IMR-90 (cell line): ENCODE measurements around the gene COL18A1. TPM values are rescaled to one million over a fixed set of nuclear protein-coding genes. Genes with fewer than 3 reads are reported as not detected.

Experiments
- ATAC-seq: fragments of 200-7000 bp; cut with Tn5 transposase; 2 replicates; pipeline ENCODE4 v1.9.1; 2020; ENCODE audit warnings: low read depth, mild to moderate bottlenecking, moderate library complexity
- BruUV-seq: library from RNA; stranded (reverse); fragments of 400-500 nt; replicated peaks from 2 replicates; lab custom pipeline; 2021; lab: Mats Ljungman, UMichigan
- CTCF ChIA-PET: fragments of 300-600 bp; formaldehyde crosslinking; extraction: SDS; loops from one replicate; lab custom pipeline; 2021; ENCODE audit warnings: antibody characterized with exemption; lab: Yijun Ruan, JAX
- POLR2A ChIA-PET: fragments of 300-600 bp; sonication (Branson Sonifier 250); formaldehyde crosslinking; loops from one replicate; lab custom pipeline; 2022; ENCODE audit warnings: antibody characterized with exemption; ENCODE audit not compliant: unreplicated experiment; lab: Charles Lee
- DNase-seq: peaks from one replicate; pipeline ENCODE4 v3.0.0; 2013
- H2AFZ ChIP-seq: replicated peaks from 2 replicates; pipeline ENCODE3; 2013; ENCODE audit warnings: low read length, mild to moderate bottlenecking; ENCODE audit not compliant: poor library complexity
- H2AK5ac ChIP-seq: 2 replicates; pipeline ENCODE4 v1.6.1; 2013; ENCODE audit warnings: low read depth, low read length, inconsistent platforms
- H2AK9ac ChIP-seq: replicated peaks from 2 replicates; pipeline ENCODE3; 2013; ENCODE audit warnings: mild to moderate bottlenecking, low read depth, low read length, moderate library complexity; ENCODE audit not compliant: poor library complexity
- H2BK120ac ChIP-seq: 2 replicates; pipeline ENCODE4 v1.6.1; 2013; ENCODE audit warnings: low read depth, low read length, inconsistent platforms
- H2BK15ac ChIP-seq: 3 replicates; pipeline ENCODE4 v1.6.1; 2013; ENCODE audit warnings: low read depth, low read length, inconsistent platforms
- H2BK20ac ChIP-seq: 2 replicates; pipeline ENCODE4 v1.6.1; 2013; ENCODE audit warnings: low read depth, mild to moderate bottlenecking, inconsistent platforms, low read length, moderate library complexity
- H2BK5ac ChIP-seq: 2 replicates; pipeline ENCODE4 v1.6.1; 2013; ENCODE audit warnings: mild to moderate bottlenecking, low read depth, low read length, inconsistent platforms; ENCODE audit not compliant: poor library complexity, severe bottlenecking
- H3K14ac ChIP-seq: replicated peaks from 2 replicates; pipeline ENCODE4 v1.6.1; 2013; ENCODE audit warnings: low read depth, low read length, inconsistent platforms
- H3K18ac ChIP-seq: 2 replicates; pipeline ENCODE4 v1.6.1; 2013; ENCODE audit warnings: low read depth, low read length, control low read depth
- H3K23ac ChIP-seq: 2 replicates; pipeline ENCODE4 v1.6.1; 2013; ENCODE audit warnings: low read depth, low read length, inconsistent platforms
- H3K27ac ChIP-seq: 2 replicates; pipeline ENCODE4 v1.5.1; 2013; ENCODE audit warnings: mild to moderate bottlenecking, control low read depth, low read length; ENCODE audit not compliant: insufficient read depth
- H3K27me3 ChIP-seq: 2 replicates; pipeline ENCODE4 v1.6.1; 2013; ENCODE audit warnings: low read length; ENCODE audit not compliant: control insufficient read depth, insufficient read depth
- H3K36me3 ChIP-seq: 2 replicates; pipeline ENCODE4 v1.6.1; 2013; ENCODE audit warnings: low read length, mixed read lengths; ENCODE audit not compliant: control insufficient read depth, insufficient read depth
- H3K4ac ChIP-seq: 2 replicates; pipeline ENCODE4 v1.6.1; 2013; ENCODE audit warnings: low read depth, low read length, inconsistent platforms
- H3K4me1 ChIP-seq: 2 replicates; pipeline ENCODE4 v1.6.1; 2013; ENCODE audit warnings: low read length, mixed read lengths; ENCODE audit not compliant: control insufficient read depth, insufficient read depth
- H3K4me2 ChIP-seq: 2 replicates; pipeline ENCODE4 v1.6.1; 2013; ENCODE audit warnings: low read depth, mild to moderate bottlenecking, control low read depth, low read length, moderate library complexity
- H3K4me3 ChIP-seq: 2 replicates; pipeline ENCODE4 v1.5.1; 2013; ENCODE audit warnings: low read depth, mild to moderate bottlenecking, control low read depth, low read length, moderate library complexity; ENCODE audit not compliant: insufficient read depth
- H3K56ac ChIP-seq: 2 replicates; pipeline ENCODE4 v1.6.1; 2013; ENCODE audit warnings: low read length, inconsistent platforms; ENCODE audit not compliant: insufficient read depth; ENCODE audit errors: extremely low read depth
- H3K79me1 ChIP-seq, 2 experiments: 2 replicates each; pipeline ENCODE4 v1.6.1; 2013; ENCODE audit warnings: low read length in 2 of 2, inconsistent platforms in 1 of 2, low read depth in 1 of 2
- H3K9ac ChIP-seq: 2 replicates; pipeline ENCODE4 v1.6.1; 2013; ENCODE audit warnings: low read depth, low read length, control low read depth
- H3K9me1 ChIP-seq: 2 replicates; pipeline ENCODE4 v1.6.1; 2013; ENCODE audit warnings: low read length, inconsistent platforms; ENCODE audit not compliant: insufficient read depth
- H3K9me3 ChIP-seq: 2 replicates; pipeline ENCODE4 v1.6.1; 2013; ENCODE audit warnings: low read length; ENCODE audit not compliant: control insufficient read depth, insufficient read depth
- H4K20me1 ChIP-seq: 2 replicates; pipeline ENCODE4 v1.6.1; 2013; ENCODE audit warnings: low read length, inconsistent platforms; ENCODE audit not compliant: insufficient read depth
- H4K5ac ChIP-seq: 2 replicates; pipeline ENCODE4 v1.6.1; 2013; ENCODE audit warnings: mild to moderate bottlenecking, low read depth, low read length, control low read depth
- H4K8ac ChIP-seq, 2 experiments: 2 replicates each; pipeline ENCODE4 v1.6.1; 2013; ENCODE audit warnings: low read depth in 2 of 2, low read length in 2 of 2, control low read depth in 1 of 2, inconsistent platforms in 1 of 2
- H4K91ac ChIP-seq: 2 replicates; pipeline ENCODE4 v1.6.1; 2013; ENCODE audit warnings: low read depth, low read length, inconsistent platforms; ENCODE audit not compliant: insufficient read depth
- BHLHE40 ChIP-seq: fragments of 150-350 bp; IDR thresholded peaks from 2 replicates; pipeline ENCODE4 v1.6.1; 2016; ENCODE audit warnings: mild to moderate bottlenecking, low read depth, low read length
- CEBPB ChIP-seq: IDR thresholded peaks from 2 replicates; pipeline ENCODE4 v1.6.1; 2012; ENCODE audit warnings: low read depth, low read length, improper control_type of control experiment
- FOS ChIP-seq: fragments of 150-350 bp; IDR thresholded peaks from 2 replicates; pipeline ENCODE4 v1.6.1; 2016; ENCODE audit warnings: low read depth, low read length
- MAFK ChIP-seq: IDR thresholded peaks from 2 replicates; pipeline ENCODE4 v1.6.1; 2012; ENCODE audit warnings: low read depth, low read length, improper control_type of control experiment
- MXI1 ChIP-seq: IDR thresholded peaks from 2 replicates; pipeline ENCODE4 v1.6.1; 2012; ENCODE audit warnings: low read depth, mild to moderate bottlenecking, low read length, moderate library complexity, borderline replicate concordance
- NFE2L2 ChIP-seq: fragments of 150-350 bp; IDR thresholded peaks from 2 replicates; pipeline ENCODE4 v1.6.1; 2016; ENCODE audit warnings: low read depth, mild to moderate bottlenecking, low read length
- POLR2A ChIP-seq: IDR thresholded peaks from 2 replicates; pipeline ENCODE4 v1.6.1; 2012; ENCODE audit warnings: mild to moderate bottlenecking, low read depth, low read length
- RFX5 ChIP-seq: IDR thresholded peaks from 2 replicates; pipeline ENCODE4 v1.8.0; 2012; ENCODE audit warnings: low read depth, mild to moderate bottlenecking, low read length, moderate library complexity
- USF2 ChIP-seq: fragments of 150-350 bp; IDR thresholded peaks from 2 replicates; pipeline ENCODE4 v1.6.1; 2017; ENCODE audit warnings: mild to moderate bottlenecking, antibody characterized with exemption, low read length, low read depth
- WGBS, 2 experiments: methylation state at CpG; one replicate each; pipeline versions ENCODE4 v1.1.5 to v1.1.7; 2013; ENCODE audit warnings: missing lambda C conversion rate in 2 of 2; ENCODE audit not compliant: insufficient read length in 1 of 2; ENCODE audit errors: extremely low coverage in 2 of 2; 5-methylcytosine and 5-hydroxymethylcytosine counted together
- dilution Hi-C: fragments of 300-500 bp; cut with HindIII; formaldehyde crosslinking; loops from one replicate; pipeline ENCODE4 v1.14.3; 2018; ENCODE audit warnings: low sequenced_read_pairs; ENCODE audit not compliant: unreplicated experiment
- in situ Hi-C: fragments of 300-500 bp; cut with MboI; formaldehyde crosslinking; loops from 3 replicates; pipeline ENCODE4 v1.14.3; 2019; ENCODE audit warnings: low sequenced_read_pairs, inconsistent platforms, mixed read lengths
- intact Hi-C: fragments of 100-400 bp; cut with micrococcal nuclease; formaldehyde crosslinking; loops from 2 replicates; pipeline ENCODE4 v1.10.0; 2022
- polyA plus RNA-seq, 3 experiments: library from polyadenylated mRNA; depleted of rRNA; stranded (reverse); fragments of >200 nt; gene quantifications; 2 replicates each; pipeline ENCODE4 v1.2.3, GENCODE V29; 2012; ENCODE audit warnings: low replicate concordance in 1 of 3
- total RNA-seq: library from RNA; depleted of rRNA; stranded (reverse); fragments of >200 nt; gene quantifications from 2 replicates; pipeline ENCODE4 v1.2.3, GENCODE V29; 2012

The COL18A1 gene
- total and polyA plus RNA-seq, 2 of the 4 experiments (the other 2 are of a cell fraction): 4.3 to 46.7 TPM

GRCh38 chr21:45452696-45453307, 47.8 kb downstream of the COL18A1 start:
- H4K5ac ChIP-seq: no peak overlapping the region
- no peak overlapping the region for H4K91ac ChIP-seq
- H3K4me2 ChIP-seq: no peak overlapping the region
- in situ Hi-C loops: no loop called here
- H2BK120ac ChIP-seq: no peak overlapping the region
- no peaks in the 10 kb centered on the region for H3K27me3 ChIP-seq
- TF ChIP-seq POLR2A (no peak), FOS (no peak), NFE2L2 (no peak), BHLHE40 (no peak), RFX5 (no peak), MXI1 (no peak), CEBPB (no peak), MAFK (no peak), USF2 (no peak)
- no peak for DNase-seq
- no peak overlapping the region for H2BK20ac ChIP-seq
- H3K9me1 ChIP-seq: peaks cover 31% of the 10 kb centered on the region
- POLR2A ChIA-PET: no interaction called here
- H4K20me1 ChIP-seq: peaks cover 68% of the 10 kb centered on the region
- H3K4me3 ChIP-seq: no peak overlapping the region
- H2AFZ ChIP-seq: no peak overlapping the region
- H3K4me1 ChIP-seq: peaks cover 36% of the 10 kb centered on the region
- H2BK5ac ChIP-seq: no peak overlapping the region
- no TSS peak for BruUV-seq
- H3K27ac ChIP-seq: no peak overlapping the region
- H3K9ac ChIP-seq: no peak overlapping the region
- H2AK5ac ChIP-seq: no peak overlapping the region
- H3K18ac ChIP-seq: no peak overlapping the region
- intact Hi-C loops: no loop called here
- ATAC-seq: no peak
- CTCF ChIA-PET: no interaction called here
- H2AK9ac ChIP-seq: no peak overlapping the region
- peaks cover 33 to 93% of the 10 kb centered on the region in 2 experiments for H3K79me1 ChIP-seq
- H3K9me3 ChIP-seq: no peaks in the 10 kb centered on the region
- dilution Hi-C loops: no loop called here
- WGBS, 2 experiments: 98% methylated on average over 7 of the region's 7 CpGs; no CpG with 5 or more reads in 1 of the 2 experiments
- H3K56ac ChIP-seq: no peak overlapping the region
- no peak overlapping the region for H3K4ac ChIP-seq
- no peak overlapping the region for H4K8ac ChIP-seq
- 0 out of 2 replicates have a peak overlapping the region, but pooled peaks have one; percentile 5 for H3K23ac ChIP-seq
- no peak overlapping the region for H2BK15ac ChIP-seq
- H3K36me3 ChIP-seq: peaks cover 15% of the 10 kb centered on the region
- no peak overlapping the region for H3K14ac ChIP-seq
